Loucy (cell line): ENCODE measurements around the gene CELSR1.

Source experiments
- CTCF ChIP-seq: fragments of 200-600 bp; sonication (generic); conservative IDR thresholded peaks from 2 replicates; pipeline ENCODE4 v1.5.1; 2014; ENCODE audit warnings: mild to moderate bottlenecking, antibody characterized with exemption, low read length
- EZH2phosphoT487 ChIP-seq: fragments of 200-600 bp; IDR thresholded peaks from 2 replicates; pipeline ENCODE4 v1.6.1; 2018; ENCODE audit warnings: antibody characterized with exemption, mild to moderate bottlenecking, moderate library complexity, borderline replicate concordance

GRCh38 chr22:46387748-46388147 lies 149.7 kb downstream of the CELSR1 start:
- TF ChIP-seq CTCF (no peak), EZH2phosphoT487 (no peak)
